DMS 273 (cell line): ENCODE results near the gene DYNLT1.
"Not testable (repeated sequence)": the region's sequence is repeated elsewhere in the genome, so short reads cannot be mapped to it uniquely, and the experiment has no call there.

Experiments
- DNase-seq: peaks from one replicate; lab custom pipeline; 2025; ENCODE audit not compliant: unreplicated experiment; lab: John Stamatoyannopoulos, UW

Gene DYNLT1

DNA sequence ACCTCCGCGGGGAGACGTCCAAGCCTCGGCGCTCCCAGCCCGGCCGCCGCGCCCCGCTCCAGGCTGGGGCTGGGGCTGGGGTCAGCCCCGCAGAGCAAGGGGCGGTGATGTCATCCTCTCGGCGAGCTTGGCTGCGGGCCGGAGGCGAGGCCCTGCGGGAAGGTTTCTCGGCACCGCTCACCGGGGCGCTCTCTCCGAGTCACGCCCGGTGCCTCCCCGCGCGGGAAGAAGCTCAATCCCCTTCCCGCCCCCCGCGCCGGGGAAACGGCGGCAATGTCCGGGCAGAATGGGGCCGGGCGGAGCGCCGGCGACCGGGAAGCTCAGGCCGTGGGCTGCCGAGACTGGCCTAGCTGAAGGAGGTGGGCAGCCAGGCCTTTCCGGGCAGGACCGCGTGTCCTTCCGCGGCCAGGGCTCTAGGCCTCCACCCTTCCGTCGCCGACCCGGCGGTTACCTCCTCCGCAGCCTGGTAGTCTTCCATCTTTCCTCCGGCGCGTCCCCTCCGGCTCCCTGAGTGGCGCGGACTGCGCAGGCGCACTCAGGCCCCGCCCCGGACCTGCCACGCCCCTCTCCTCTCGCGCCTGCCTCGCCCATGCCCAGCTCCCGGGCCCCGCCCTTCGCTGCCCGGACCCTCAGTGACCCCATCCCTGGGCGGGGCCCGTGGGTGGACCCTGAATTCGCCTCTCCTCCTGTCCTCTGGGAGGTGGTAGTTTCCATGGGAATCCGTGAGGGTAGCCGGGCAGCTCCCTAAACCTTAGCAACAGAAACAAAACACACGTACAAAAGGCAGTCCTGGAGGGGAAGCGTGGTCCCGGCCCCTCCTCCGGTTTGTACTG is at the start of gene DYNLT1:
TSS of gene DYNLT1 (minus strand) at position 513 of the 833 bp plus-strand sequence. CDS start at position 478, 35 bp downstream.
- peak; percentile 97 for DNase-seq

DNA sequence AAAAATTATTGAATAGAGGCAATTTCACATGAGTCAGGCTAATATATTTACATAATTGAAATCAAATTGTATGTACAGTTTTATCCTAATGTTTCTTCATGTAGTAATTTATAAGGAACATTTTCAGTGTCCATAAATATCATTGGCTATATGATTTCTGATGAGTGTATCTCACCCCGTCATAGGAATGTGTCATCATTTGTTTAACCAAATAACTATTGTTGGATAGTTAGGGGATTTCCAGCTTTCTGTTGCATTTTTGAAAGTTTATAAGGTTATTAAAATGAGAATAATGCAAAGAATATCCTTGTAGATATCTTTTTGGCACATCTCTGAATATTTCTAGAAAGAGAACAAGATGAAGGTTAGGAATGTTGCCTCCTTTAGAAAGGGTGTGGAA is 44.3 kb upstream of the DYNLT1 start:
- DNase-seq: no peak

DNA sequence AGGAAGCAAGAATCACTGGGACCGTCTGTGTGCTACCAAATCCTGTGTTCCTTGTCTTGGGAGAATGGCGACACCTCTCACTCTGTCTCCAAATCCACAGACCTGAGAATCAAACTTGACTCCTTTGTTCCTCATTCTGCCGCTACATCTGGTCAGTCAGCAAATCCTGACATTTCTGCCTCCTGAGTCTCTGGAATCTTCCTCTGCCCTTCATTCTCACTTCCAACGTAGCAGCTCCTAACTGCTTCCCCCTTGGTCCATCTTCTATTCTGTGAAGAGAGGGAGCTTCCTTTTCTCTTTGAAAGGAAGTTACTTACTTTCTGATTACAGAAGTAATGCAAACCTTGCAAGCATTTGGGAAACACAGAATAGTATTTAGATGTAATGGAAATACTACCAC is 43.0 kb upstream of the DYNLT1 start:
- DNase-seq: no peak

DNA sequence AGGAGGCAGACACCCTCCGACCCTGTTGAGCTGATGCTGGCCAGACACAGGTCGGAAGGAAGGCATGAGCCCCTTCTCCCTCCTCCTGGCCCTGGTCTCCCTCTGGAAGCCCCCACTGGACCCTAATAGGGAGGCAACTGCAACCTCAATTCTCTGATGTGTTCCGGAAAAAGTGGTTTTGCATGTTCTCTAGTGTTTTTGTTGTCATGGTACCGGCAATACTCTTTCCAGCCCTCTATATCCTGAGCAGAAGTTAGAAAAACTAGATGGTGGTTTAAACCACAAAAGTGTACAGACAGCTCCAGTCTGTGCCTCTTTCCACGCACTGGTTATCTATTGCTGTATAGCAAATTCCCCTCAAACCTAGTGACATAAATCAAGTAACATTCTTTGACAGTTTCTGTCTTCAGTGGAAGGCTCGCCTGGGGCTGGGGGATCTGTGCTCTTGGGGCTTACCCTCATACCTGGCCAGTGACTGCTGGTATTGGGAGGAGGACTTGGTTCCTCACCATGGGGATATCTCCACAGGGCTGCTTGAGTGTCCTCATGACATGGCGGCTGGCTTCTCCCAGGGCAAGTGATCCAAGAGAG is 42.3 kb upstream of the DYNLT1 start:
- DNase-seq: no peak

DNA sequence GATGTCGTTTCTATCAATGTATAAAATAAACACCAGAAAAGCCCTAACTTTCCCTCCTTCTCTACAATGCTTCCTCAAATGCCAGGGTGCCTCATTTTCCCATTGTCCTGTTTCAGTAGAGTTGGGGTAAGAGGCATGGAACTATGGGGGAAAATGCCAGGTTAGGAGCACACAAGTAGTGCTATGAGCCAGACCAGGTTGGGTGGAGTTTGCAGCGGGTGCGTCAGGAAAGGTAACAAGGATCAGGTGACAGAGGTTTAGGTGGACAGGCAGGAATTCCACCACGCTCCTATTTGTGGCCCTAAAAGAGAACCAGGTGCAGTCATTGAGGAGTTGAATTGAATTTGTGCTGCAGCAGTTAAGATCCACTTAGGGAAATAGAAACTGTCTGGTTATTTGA is 41.8 kb upstream of the DYNLT1 start:
- no peak for DNase-seq

DNA sequence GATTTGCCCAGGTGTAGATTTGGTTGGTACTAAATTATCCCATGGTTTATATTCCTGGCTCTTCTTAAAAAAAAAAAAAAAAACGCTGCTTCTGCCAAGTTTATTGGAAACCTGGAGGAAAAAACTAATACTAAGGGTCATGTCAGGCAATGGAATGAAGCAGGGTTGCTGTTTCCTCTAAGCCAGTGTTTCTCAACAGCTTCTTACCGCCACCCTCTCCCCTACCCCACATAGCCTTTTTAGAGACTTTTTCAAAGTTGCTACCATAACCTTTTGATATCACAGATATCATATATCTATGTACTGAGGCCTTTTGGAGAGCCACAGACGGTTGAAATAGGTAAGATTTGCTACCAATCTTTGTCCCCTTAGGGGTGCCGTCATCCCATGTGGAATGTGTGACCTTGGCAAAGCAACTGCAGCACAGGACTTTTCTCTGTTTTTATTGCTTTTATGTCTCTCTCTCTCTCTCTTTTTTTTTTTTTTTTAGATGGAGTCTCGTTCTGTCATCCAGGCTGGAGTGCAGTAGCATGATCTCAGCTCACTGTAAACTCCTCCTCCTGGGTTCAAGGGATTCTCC is 40.3 kb upstream of the DYNLT1 start:
- no peak for DNase-seq

DNA sequence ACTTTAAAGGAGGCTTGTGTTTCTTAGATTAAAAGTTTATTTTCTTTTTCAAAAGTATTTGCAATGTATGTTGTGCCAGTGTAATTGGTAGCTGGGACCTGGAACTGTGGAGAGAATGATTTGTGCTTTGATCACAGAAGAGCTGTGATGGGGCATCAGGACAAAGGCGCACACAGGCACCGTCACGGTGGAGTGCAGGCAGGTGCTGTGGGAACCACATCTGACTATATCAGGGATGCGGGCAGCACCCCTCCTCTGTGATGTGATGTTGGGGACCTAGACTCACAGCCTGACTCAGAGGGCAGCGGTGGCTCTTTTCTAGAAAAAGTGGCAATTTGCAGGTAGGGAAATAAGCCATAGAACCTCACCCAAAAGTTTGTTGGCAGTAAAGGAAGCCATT is 39.8 kb upstream of the DYNLT1 start:
- DNase-seq: no peak

DNA sequence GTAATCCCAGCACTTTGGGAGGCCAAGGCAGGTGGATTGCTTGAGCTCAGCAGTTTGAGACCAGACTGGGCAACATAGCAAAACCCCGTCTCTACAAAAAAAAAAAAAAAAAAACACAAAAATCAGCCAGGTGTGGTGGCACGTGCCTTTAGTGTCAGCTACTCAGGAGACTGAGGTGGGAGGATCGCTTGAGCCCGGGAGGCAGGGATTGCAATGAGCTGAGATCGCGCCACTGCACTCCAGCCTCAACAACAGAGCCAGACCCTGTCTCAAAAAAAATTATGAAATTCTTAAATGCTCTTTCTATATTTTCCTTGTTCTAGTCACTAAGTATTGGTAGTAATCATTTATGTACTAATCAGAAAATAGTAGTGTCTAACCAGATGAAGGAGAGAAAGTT is 35.9 kb upstream of the DYNLT1 start:
- DNase-seq: no peak

DNA sequence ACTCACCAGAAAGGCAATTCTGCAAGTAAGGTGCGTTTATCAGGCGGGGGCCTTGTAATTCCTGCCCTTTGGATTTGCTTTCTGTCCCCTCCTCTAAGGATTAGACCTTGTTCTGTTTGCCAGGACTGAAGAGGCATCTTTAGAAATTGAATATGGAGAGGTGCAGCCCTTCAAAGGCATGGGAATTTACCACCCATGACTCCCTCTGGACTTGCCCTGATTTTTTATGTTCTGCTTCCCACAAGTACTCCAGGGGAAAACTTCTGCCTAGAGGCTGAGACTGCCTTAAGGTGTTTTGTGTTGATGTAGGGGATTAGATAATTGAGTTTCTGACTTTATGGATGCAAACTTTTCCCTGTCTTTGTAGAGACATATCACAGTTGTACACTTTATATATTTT is 35.5 kb upstream of the DYNLT1 start:
- DNase-seq: no peak

DNA sequence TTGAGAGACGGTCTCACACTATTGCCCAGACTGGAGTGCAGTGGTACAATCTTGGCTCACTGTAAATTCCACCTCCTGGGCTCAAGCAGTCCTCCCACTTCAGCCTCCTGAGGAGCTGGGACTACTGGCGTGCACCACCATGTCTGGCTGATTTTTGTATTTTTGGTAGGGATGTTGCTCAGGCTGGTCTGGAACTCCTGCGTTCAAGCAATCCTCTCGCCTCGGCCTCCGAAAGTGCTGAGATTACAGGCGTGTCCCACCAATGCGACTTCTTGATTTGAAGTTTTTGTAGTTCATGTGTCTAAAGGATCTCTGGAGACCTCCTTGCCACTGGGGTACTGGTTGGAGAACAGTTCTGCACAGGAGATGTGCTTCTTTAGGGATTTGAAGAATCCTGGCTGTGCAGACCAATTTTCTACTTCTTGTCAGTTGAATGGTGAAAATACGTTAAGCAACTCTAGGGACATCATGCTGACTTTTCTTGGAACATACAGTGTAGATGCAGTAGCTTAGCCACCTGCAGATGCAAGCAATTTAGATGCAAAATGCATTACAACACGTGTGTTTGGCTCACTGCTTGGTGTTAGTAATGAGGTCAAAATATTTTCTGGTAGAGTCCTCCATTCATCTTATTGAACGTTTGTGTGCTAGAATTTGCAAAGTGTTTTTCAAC is 33.5 kb upstream of the DYNLT1 start:
- no peak for DNase-seq

DNA sequence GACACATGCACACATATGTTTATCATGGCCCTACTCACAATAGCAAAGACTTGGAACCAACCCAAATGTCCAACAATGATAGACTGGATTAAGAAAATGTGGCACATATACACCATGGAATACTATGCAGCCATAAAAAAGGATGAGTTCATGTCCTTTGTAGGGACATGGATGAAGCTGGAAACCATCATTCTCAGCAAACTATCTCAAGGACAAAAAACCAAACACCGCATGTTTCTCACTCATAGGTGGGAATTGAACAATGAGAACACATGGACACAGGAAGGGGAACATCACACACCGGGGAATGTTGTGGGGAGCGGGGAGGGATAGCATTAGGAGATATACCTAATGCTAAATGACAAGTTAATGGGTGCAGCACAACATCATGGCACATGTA is 32.6 kb upstream of the DYNLT1 start:
- DNase-seq: not testable (repeated sequence)

DNA sequence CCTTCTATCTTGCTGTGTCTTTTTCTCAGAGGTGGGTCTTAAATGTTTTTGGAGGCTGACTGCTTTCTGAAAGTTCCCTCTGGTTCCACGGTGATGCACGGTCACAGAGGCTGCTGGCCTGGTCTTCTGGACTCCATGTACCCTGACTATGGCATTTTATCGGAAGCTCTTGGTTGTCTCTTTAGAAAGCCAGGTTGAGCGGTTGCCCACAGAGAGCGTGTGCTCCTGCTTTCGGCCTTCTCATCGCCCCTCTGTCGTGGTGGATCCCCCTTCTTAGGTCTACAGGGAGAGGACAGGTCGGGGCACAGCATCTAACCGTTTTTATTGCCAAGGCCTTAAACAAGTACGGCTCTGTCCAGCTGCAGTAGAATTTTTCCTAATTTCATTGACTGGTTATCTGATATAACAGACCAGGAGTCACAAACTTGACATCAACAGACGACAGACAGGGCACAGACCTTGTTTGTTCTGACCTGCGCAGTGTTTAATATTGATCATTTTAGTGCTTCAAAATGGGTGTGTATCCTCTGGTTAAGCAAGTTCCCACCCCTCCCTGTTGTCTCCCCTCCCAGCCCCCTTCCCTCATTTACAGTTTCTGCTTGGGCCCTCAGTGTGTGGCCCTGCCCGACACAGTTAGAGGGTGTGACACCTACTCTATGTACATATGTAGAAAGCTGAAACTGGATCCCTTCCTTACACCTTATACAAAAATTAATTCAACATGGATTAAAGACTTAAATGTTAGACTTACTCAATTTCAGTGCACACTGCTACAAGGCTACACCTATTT is 30.0 kb upstream of the DYNLT1 start:
- DNase-seq: no peak

DNA sequence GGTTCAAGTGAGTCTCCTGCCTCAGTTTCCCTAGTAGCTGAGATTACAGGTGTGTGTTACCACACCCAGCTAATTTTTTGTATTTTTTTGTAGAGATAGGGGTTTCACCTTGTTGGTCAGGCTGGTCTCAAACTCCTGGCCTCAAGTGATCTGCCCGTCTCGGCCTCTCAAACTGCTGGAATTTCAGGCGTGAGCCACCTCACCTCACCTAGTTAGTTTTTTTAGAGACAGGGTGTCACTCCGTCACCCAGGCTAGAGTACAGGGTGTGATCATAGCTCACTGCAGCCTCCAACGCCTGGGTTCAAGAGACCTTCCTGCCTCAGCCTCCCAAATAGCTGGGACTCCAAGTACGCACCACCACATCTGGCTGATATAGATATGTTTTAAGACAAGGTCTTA is 28.2 kb upstream of the DYNLT1 start:
- no peak for DNase-seq

DNA sequence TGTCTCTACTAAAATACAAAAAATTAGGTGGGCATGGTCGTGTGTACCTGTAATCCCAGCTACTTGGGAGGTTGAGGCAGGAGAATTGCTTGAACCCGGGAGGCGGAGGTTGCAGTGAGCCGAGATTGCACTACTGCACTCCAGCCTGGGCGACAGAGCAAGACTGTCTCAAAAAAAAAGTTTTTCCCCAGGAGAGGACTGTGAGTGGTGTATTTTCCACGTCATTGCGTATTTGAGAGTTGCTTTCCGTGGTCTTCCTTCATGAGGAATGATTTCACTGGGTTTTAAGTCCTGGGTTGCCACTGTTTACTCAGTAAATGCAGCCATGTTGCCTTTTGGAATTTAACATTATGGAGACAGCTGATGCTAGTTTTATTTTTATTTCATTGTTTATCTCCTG is 27.6 kb upstream of the DYNLT1 start:
- DNase-seq: not testable (repeated sequence)

DNA sequence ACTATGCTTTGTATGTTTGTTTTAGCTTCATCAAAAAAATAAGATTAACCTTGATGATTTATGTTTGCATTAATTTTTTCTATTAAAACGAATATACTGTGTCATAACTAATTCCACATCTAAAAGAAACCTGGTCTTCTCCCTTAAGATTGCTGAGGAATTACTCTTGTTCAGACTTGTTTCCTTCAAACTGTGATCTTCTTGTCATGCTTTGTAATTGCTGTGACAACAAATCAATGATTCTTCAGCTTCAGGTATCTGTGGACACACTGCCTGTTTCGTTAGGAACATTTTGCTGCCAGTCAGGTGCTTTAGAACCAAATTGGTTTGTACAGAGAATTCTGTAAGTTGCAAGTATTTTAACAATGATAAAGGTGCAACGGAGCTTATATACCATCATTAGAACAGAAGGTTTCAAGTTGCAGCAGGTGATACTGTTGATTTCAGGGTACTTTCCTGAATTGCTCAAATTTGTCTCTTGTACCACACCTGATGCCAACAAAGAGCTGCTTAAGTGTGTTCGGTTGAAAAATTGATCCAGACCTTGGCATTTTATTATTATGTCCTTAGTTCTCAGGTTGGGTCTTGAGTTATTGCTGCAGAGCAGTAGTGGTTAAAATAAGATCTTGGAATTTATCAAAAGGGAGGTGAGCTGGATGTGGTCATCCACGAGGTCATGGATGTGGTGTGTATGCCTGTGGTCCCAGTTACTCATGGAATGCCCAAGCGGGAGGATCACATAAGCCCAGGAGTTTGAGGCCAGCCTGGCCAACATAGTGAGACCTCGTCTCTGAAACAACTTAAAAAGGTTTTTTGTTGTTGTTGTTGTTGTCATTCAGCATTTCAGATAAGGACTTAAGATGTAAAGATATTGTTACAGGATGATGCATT is 24.8 kb upstream of the DYNLT1 start:
- no peak for DNase-seq

DNA sequence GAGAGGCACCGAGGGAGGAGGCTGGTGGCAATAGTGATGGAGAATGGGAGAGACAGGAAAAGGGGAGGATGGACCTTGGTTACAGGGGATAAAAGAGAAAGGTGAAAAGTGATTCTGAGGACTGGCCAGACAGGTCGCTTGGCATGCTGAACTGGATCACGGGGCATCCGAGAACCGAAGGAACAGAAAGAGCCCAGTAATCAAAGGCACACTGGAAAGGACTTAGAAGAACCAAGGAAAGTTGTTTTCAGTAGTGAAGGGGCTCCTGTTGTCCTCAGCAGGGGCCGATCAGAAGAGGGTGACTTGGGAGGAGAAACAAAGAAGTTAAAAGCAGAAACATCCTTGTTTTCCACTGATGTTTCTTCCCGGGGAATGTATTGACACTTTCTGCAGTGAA is 24.2 kb upstream of the DYNLT1 start:
- no peak for DNase-seq

DNA sequence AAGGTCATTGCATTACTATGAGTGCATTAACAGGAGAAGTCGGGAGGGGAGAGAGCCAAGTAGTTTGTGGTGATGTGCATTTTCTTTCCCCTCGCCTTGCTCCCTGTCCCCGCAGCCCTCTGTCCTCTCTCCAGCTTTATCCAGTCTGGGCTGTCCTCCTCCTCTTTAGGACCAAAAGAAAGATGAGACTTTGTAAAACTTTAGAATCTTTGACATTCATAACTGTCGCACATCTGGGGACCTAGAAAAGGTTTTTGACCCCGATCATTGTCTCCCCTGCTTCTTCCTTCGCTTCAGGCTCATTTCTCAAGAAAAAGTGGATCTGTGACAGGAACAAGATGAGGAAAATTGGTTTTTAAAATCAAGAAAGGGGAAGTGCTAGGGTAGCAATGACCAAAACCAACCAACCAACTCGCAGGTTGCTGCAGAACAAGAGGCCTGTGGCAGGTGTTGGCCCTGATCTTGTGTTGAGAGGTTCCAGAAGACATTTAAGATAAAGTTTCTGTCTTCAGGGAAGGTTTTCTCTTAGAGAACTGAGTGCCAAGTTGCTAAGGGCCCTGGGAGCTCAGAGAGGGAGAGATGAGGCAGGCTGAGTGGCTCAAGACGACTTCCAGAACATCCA is 22.9 kb upstream of the DYNLT1 start:
- DNase-seq: no peak

DNA sequence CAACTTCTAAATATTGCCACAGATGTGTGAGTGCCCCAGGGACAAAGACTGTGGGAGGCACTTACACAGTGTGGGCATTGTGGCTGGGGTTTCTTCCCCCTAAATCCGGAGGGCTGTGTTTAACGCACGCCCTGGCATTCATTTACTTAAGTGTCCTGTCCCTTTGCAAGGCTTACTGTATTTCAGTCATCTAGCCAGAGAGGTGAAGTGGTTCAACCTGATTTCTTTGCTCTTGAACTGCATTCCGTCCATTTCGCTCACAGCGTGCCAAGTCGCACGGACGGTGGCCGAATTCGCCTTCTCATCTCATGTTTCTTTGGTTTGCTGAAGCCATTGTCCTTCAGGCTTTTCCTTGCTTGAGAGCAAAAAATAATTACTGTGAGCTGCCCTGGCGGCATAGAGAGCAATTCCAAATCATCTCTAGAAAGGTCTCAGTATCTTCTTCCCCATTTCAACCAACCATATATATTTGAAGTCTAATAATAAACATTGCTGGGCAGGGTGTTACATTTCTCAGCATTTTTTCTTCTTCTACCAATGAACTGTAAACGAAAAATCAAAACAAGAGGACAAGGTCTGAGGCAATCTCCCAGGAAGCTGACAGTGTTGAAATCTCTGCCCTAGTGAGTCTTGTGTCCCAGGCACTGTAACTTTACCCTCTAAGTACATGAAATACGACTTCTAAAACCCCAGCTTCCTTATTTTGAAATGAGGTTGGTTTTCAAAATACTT is 22.3 kb upstream of the DYNLT1 start:
- no peak for DNase-seq

DNA sequence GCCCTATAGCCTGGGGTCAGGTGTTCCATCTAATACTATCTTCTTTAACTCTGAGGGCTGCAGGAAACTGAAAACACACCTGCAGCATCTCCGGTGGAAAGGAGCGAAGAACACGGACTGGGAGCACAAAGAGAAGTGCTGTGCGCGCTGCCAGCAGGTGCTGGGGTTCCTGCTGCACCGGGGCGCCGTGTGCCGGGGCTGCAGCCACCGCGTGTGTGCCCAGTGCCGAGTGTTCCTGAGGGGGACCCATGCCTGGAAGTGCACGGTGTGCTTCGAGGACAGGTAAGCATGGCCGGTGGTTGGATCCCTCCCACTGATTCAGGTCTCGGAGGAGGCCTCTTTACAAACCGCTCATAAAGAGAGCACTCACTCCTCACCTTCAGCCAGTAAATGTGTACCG is 20.8 kb upstream of the DYNLT1 start:
- DNase-seq: no peak
